ENCODE measurements around the gene THRA.

The THRA gene

GRCh38 chr17:40072735-40073346 lies 10.1 kb downstream of the THRA start:
- H3K4me1 ChIP-seq: peaks cover 15 to 97% (median 94%) of the 10 kb centered on the region in 4 donors
- H3K36me3 ChIP-seq: peaks cover 0 to 27% (median 6%) of the 10 kb centered on the region in 3 donors
- H3K27me3 ChIP-seq: no peaks in the 10 kb centered on the region
- intact Hi-C loops (cut with DNase I; ENCODE audit: low total_unique reads): loop anchor here (5.0 kb wide), 1 partner anchor 34 kb away; no protein-coding TSS in a partner anchor
- no peaks in the 10 kb centered on the region for H3K9me3 ChIP-seq
- DNase-seq: no peak
- peak overlapping the region; percentile 93 to 94 for H3K27ac ChIP-seq
- TF ChIP-seq, protein P1, sequence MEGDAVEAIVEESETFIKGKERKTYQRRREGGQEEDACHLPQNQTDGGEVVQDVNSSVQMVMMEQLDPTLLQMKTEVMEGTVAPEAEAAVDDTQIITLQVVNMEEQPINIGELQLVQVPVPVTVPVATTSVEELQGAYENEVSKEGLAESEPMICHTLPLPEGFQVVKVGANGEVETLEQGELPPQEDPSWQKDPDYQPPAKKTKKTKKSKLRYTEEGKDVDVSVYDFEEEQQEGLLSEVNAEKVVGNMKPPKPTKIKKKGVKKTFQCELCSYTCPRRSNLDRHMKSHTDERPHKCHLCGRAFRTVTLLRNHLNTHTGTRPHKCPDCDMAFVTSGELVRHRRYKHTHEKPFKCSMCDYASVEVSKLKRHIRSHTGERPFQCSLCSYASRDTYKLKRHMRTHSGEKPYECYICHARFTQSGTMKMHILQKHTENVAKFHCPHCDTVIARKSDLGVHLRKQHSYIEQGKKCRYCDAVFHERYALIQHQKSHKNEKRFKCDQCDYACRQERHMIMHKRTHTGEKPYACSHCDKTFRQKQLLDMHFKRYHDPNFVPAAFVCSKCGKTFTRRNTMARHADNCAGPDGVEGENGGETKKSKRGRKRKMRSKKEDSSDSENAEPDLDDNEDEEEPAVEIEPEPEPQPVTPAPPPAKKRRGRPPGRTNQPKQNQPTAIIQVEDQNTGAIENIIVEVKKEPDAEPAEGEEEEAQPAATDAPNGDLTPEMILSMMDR (IDR thresholded peaks at IDR 0.05): no peak
- peak overlapping the region; percentile 40 to 47 for H3K4me3 ChIP-seq

DNA sequence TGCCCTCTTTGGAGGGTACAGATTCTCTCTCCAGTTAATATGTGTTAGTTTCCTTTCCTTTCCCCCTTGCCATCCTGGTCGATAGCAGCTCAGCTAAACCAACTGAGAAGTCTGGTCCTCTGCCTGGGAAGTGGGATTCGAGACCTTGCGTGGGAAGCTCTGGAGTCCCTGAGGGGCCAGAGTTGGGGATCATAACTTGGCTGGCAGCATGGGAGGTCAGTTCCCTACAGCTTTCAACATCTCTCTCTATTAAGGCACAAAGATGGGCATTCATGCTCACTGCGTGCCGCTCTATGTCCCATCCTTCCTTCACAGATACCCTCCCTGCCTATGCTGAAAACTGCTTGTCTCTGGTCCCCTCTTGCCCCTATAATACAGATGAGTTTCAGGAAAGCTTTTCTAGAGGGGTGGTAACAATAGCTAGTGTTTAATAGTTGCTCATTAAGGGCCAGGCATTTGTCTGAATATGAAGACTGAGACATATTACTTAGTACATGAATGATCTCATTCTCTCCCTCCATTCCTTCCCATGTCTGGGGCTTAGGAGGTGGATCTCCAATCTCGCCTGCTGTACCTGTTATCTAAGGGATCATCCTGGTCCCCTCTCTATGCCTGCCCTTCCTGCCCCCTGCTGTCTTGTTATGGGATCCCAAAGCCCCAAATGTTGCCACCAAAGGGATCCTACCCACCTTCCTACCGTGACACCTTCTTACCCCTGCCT lies 10.8 kb downstream of the THRA start:
- Histone ChIP-seq H3K27me3 (no peaks in the 10 kb centered on the region), H3K9me3 (no peaks in the 10 kb centered on the region), H3K4me3 (peak overlapping the region in 1 of 2 donors; percentile 47), H3K36me3 (peaks cover 4 to 35% (median 6%) of the 10 kb centered on the region in 3 donors), H3K27ac (peak overlapping the region; percentile 93 to 94), H3K4me1 (peaks cover 15 to 94% (median 86%) of the 10 kb centered on the region in 4 donors)
- intact Hi-C loops (cut with DNase I; ENCODE audit: low total_unique reads): loop anchor here (5.0 kb wide), 1 partner anchor 34 kb away; no protein-coding TSS in a partner anchor
- TF ChIP-seq, protein P1 (IDR thresholded peaks at IDR 0.05): no peak
- no peak for DNase-seq

GRCh38 chr17:40074175-40074512 lies 11.4 kb downstream of the THRA start:
- H3K27ac ChIP-seq: peak overlapping the region; percentile 93 to 94
- H3K27me3 ChIP-seq: no peaks in the 10 kb centered on the region
- intact Hi-C loops (cut with DNase I; ENCODE audit: low total_unique reads): loop anchor here (5.0 kb wide), 1 partner anchor 33 kb away; no protein-coding TSS in a partner anchor
- no peaks in the 10 kb centered on the region for H3K9me3 ChIP-seq
- H3K4me1 ChIP-seq: peaks cover 15 to 92% (median 83%) of the 10 kb centered on the region in 4 donors
- no peak overlapping the region for H3K4me3 ChIP-seq
- peaks cover 10 to 40% (median 10%) of the 10 kb centered on the region in 3 donors for H3K36me3 ChIP-seq
- no peak for DNase-seq
- TF ChIP-seq, protein P1 (IDR thresholded peaks at IDR 0.05): no peak

- no peak for DNase-seq
- H3K27me3 ChIP-seq: no peaks in the 10 kb centered on the region
- H3K27ac ChIP-seq: peak overlapping the region; percentile 93 to 94
- TF ChIP-seq, protein P1 (IDR thresholded peaks at IDR 0.05): no peak
- no peaks in the 10 kb centered on the region for H3K9me3 ChIP-seq
- H3K36me3 ChIP-seq: peaks cover 16 to 47% (median 16%) of the 10 kb centered on the region in 3 donors
- H3K4me3 ChIP-seq: peak overlapping the region in 1 of 2 donors; percentile 29
- intact Hi-C loops (cut with DNase I; ENCODE audit: low total_unique reads): loop anchor here (5.0 kb wide), 1 partner anchor 32 kb away; no protein-coding TSS in a partner anchor
- H3K4me1 ChIP-seq: peaks cover 10 to 85% (median 77%) of the 10 kb centered on the region in 4 donors
Measured at GRCh38 chr17:40074871-40075200, 12.1 kb downstream of the THRA start.

DNA sequence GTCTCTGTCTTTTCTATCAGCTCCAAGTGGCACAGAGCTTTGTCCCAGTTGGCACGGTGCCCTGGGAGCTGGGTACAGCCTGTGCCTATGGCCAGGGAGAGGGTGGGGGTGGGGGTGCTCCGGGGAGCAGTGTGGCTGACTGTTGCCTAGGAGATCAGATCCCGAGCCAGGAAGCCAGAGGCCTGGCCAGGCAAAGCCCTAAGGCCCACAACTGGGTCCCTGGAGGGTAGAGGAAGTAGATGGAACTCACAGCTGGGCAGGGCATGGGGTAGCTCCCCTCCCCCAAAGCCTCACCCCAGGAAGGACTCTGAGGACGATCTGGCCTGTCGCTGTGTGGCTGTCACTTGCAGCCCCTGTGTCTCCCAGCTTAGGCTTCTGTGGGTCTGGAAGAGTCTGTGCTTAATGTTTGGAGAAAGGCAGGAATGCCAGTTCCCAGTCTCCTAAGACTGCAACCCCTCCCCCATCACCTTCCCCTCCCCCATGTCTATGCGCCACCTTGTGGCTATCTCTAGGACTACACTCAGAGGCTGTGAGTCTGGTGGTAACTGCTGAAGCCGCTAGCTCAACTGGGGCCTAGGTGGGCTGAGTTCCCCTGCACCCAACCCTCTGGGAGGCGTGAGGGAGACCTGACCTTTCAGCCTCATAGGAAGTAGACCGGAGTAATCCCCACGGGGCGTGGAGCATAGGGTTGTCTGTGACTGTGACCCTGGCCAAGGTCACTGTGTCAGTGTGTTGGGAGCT lies 12.6 kb downstream of the THRA start:
- Histone ChIP-seq H3K36me3 (peaks cover 16 to 52% (median 22%) of the 10 kb centered on the region in 3 donors), H3K27me3 (no peaks in the 10 kb centered on the region), H3K9me3 (no peaks in the 10 kb centered on the region), H3K4me3 (peak overlapping the region; percentile 14 to 29), H3K27ac (peak overlapping the region; percentile 93 to 94), H3K4me1 (peaks cover 9 to 79% (median 71%) of the 10 kb centered on the region in 4 donors)
- intact Hi-C loops (cut with DNase I; ENCODE audit: low total_unique reads): no loop called here
- peak; percentile 91 to 97 for DNase-seq
- TF ChIP-seq, protein P1 (IDR thresholded peaks at IDR 0.05): peak; percentile 95

Data from tibial artery (tissue), 4 donors.